Measurements from ENCODE around the gene ZNF761. TPM values are rescaled to one million over a fixed set of nuclear protein-coding genes. Genes with fewer than 3 reads are reported as not detected.

Gene ZNF761
- total and polyA plus RNA-seq, 2 of the 13 experiments (the other 11 are each of a cell fraction or from before 2014, with no cell fraction given) = 11.6 to 16.2 TPM

DNA sequence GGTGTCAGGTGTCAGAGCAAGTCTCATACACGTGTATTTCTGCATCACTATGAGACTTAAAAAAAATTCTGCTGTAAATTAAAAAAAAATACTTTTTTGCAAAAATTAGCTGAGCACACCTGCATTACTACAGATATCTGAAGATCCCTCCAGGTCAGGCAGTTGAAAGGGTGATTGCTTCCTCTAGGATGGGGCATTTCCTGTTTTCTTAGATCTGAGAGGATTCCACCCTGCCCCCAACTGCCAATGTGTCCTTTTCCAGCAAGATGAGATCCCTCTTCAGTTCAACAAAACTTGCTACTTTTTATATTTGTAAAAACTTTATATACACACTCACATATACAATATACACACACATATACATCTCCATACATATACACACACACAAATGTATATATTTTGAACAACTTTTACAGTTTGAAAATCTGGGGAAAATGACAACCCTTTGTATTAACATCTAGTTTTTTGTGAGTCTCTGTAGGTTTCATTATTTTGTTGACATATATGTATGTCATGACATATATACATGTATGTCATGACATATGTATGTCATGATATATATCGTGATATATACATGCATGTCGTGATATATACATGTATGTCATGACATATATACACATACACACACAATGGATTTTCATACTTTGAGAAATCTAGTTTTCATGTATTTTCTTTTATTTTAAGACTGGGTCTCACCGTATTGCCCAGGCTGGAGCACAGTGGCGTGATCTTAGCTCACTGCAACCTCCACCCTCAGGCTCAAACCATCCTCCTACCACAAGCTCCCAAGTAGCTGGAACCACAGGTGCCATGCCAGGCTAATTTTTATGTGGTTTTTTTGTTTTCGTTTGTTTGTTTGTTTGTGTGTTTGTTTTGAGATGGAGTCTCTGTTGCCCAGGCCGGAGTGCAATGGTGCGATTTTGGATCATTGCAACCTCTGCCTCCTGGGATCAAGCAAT is 53.5 kb downstream of the ZNF761 start:
- Histone ChIP-seq H3K79me2 (ENCODE audit: insufficient read depth, low read length) (no peaks in the 10 kb centered on the region), H3K9me3 (ENCODE audit: low read length) (no peaks in the 10 kb centered on the region), H3K36me3 (replicated peaks in 1 of 2; ENCODE audit: control insufficient read depth in 1 of 2, insufficient read depth in 2 of 2, low read length in 2 of 2) (peaks cover 0 to 31% of the 10 kb centered on the region in 2 experiments; a peak in 3 of 5 replicates), H3K27ac (ENCODE audit: extremely low read length, insufficient read depth, low read length) (no peak overlapping the region), H4K20me1 (ENCODE audit: insufficient read depth, low read length) (no peaks in the 10 kb centered on the region), H3K9ac (ENCODE audit: insufficient read depth, low read depth, low read length) (no peak overlapping the region), H3K4me1 (ENCODE audit: insufficient read depth, low read length) (peaks cover 10% of the 10 kb centered on the region), H3K4me2 (ENCODE audit: low read depth, low read length) (no peak overlapping the region), H2AFZ (ENCODE audit: low read length) (no peak overlapping the region), H3K27me3 (ENCODE audit: control insufficient read depth in 1 of 2, insufficient read depth in 2 of 2, low read length in 2 of 2) (no peaks in the 10 kb centered on the region), H3K4me3 (replicated peaks in 1 of 3; ENCODE audit: insufficient read depth in 1 of 3, low read depth in 2 of 3, low read length in 3 of 3) (no peak overlapping the region)
- 80% methylated on average over 8 of the region's 8 CpGs for WGBS (ENCODE audit: low lambda C conversion rate)
- ATAC-seq (no peak), FAIRE-seq (no peak), DNase-seq (ENCODE audit: low spot score) (no peak)
- ChIA-PET CTCF (ENCODE audit: low intra/inter-chr PET ratio, low total read pairs) (no interaction called here), POLR2A (no interaction called here)
- in situ Hi-C loops (cut with HindIII; ENCODE audit: extremely low pct_ligation_motif_present, low pct_unique_long_range_greater_than_20kb) = no loop called here
- intact Hi-C loops (cut with micrococcal nuclease; ENCODE audit: unreplicated experiment) = no loop called here
- no TSS peak for BruUV-seq (replicated peaks)
- TF ChIP-seq NCOR1 (IDR thresholded peaks at IDR 0.05; ENCODE audit: borderline replicate concordance, low read length) (peak; percentile 63; the same call in 1 of the 2 replicates), CEBPZ (IDR thresholded peaks at IDR 0.05; ENCODE audit: low read length) (no peak), CBX2 (IDR thresholded peaks at IDR 0.05; ENCODE audit: low read depth, low read length) (peak; percentile 100), CBX2 (CRISPR knock-in tag; IDR thresholded peaks at IDR 0.05; ENCODE audit: low read depth) (no peak), SOX5 (CRISPR knock-in tag; IDR thresholded peaks at IDR 0.05; ENCODE audit: borderline replicate concordance) (no peak), ATF5 (CRISPR knock-in tag; IDR thresholded peaks at IDR 0.05; ENCODE audit: low read depth) (no peak), ZNF432 (CRISPR knock-in tag; IDR thresholded peaks at IDR 0.05; ENCODE audit: borderline replicate concordance) (no peak), ZFP91 (CRISPR knock-in tag; IDR thresholded peaks at IDR 0.05; ENCODE audit: borderline replicate concordance) (no peak), DR1 (CRISPR knock-in tag; IDR thresholded peaks at IDR 0.05) (no peak), ZNF101 (CRISPR knock-in tag; IDR thresholded peaks at IDR 0.05; ENCODE audit: borderline replicate concordance, low read depth) (no peak), ASH2L (IDR thresholded peaks at IDR 0.05; ENCODE audit: insufficient read length, low read depth, low read length) (peak; percentile 79)

All from HepG2 (cell line).